Jurkat, Clone E6-1 (cell line): ENCODE results near the gene PUDP. TPM values are rescaled to one million over a fixed set of nuclear protein-coding genes. Genes with fewer than 3 reads are reported as not detected.
"Not testable (repeated sequence)": the region's sequence is repeated elsewhere in the genome, so short reads cannot be mapped to it uniquely, and the experiment has no call there.

Source experiments
- DNase-seq: peaks from one replicate; pipeline ENCODE4 v3.0.0-alpha.2; 2011; ENCODE audit warnings: low read depth, low spot score
- H3K4me3 ChIP-seq: 2 replicates; pipeline ENCODE4 v1.5.1; 2011; ENCODE audit warnings: mild to moderate bottlenecking, low read length, control low read depth, moderate library complexity
- polyA plus RNA-seq: library from polyadenylated mRNA; unstranded; fragments of >200 nt; gene quantifications from one replicate; pipeline ENCODE4 v1.2.1, GENCODE V29; 2012; ENCODE audit warnings: missing spikeins; ENCODE audit not compliant: insufficient read length, insufficient read depth

PUDP gene
- polyA plus RNA-seq: 34.2 TPM

DNA sequence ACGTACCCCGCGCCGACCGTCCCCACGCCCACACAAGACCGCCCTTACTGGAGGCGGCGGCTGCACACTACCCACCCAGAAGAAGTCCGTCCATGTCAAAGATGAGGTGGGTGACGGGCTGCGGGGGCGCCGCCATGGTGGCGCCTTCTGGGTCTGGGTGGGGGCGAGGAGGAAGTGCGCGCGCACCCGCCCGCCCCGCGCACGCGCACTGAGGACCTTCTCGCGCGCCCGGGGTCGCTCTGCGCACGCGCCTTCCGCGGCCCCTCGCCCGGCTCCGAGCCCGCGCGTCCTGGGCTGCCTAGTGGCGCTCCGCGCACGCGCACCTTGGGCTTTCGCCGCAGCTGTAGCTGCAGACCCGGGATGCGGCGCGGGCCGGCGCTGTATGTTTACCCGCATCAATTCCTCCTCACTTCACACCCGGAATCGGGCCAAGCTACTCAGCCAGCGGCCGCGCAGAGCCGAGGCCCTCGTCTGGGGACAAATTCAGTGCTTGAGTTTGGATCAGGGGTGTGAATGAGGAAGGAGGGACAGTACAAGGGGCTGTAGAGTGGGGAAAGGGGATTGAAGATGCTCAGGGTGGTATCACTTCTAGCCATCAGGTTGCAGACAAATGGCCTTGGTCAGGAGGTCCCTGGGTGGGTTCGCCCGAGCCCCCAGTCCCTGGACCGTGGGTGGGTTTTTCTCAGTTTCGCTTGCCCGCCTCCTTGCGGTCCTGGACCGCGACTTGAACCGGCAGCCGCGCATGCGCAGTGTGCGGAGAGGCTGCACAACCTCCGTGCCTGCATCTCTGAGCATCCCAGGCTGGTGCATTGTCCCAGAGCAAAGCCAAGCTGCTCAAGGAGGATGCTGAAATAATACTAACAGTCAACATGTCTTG is at the start of gene PUDP:
TSS of gene PUDP (minus strand) at position 176 of the 877 bp plus-strand sequence. CDS start at position 136, 40 bp downstream.
- H3K4me3 ChIP-seq: peak within 1 kb of the TSS; percentile 81
- peak; percentile 64 for DNase-seq

DNA sequence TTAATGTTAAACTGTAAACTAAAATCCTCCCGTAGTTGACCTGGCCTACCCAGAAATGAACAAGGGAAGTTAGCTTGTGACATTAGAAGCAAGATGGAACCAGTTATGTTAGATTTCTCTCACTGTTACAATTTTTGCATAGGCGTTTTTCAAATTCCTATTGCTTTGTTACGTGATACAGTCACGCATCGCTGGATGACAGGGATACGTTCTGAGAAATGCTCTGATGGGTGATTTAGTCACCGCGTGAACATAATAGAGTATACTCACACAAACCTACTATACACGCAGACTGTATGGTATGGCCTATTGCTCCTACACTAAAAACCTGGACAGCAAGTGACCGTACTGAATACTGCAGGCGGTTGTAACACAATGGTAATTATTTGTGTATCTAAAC is 46.7 kb upstream of the PUDP start:
- no peak for DNase-seq
- no peak overlapping the region for H3K4me3 ChIP-seq

DNA sequence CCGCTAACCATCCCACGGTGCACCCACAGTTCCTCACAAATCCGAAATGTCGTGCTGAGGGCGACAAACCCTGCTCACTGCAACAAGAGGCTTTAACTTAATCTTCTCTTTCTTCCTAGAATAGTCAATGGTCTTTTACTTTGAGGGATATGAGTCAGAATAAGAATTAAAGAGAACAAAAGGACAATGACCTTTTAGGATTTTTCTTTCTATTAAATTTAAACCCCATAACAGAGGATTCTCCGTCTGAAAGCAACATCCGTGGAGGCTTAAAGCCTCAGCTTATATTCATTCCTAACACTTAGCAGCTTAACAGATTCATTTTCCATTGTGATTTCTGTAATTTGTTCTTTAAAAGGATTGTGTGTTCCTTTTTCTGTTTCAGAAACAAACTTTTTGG is 44.9 kb upstream of the PUDP start:
- no peak for DNase-seq
- H3K4me3 ChIP-seq: no peak overlapping the region

DNA sequence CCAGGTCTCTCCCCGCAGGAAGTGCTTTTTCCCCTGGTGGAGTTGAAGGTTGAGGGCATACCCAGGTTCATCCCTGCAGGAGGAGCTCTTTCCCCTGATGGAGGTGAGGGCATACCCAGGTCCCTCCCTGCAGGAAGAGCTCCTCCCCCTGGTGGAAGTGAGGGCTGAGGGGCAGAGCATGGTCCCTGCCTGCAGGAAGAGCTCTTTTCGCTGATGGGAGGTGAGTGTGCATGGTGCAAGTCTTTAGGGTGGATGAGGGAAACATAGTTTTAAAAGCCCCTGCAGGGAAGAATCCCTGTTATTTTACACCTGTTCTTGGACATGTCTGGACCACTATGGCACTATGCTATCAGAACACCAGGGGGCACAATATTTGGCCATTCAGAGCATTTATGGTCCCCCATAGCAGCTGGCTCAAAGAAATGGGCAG is 43.7 kb upstream of the PUDP start:
- H3K4me3 ChIP-seq: no peak overlapping the region
- DNase-seq: no peak

DNA sequence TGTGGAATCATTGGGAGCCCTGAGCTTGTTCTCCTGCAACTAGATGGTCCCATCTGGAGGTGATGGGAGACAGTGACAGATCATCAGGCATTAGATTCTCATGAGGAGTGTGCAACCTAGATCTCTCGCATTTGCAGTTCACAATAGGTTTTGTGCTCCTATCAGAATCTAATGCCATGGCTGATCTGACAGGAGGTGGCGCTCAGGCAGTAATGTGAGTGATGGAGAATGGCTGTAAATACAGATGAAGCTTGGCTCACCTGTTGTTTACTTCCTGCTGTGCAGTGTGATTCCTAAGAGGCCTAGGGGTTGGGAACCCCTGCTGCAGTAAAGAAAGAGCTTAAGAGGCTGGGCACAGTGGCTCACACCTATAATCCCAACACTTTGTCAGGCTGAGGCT is 42.2 kb upstream of the PUDP start:
- DNase-seq: no peak
- H3K4me3 ChIP-seq: no peak overlapping the region

DNA sequence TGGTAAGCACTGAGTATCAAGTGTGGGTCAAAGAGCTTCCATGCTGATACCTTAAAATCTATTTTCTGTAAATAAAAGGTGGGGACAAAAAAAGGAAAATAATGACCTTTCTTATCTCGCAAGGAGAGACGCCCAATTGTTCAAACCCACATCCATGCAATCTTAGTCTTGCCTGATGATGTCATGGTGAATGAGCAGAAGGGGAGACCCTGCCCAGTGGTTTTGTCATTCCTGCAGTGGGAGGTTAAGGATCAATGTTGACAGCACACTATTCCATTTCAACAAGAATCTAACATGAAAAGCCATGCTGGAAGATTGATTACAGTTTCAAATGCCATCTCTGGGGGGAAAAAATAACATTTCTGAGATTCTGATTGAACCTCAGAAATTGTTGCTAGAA is 40.7 kb upstream of the PUDP start:
- no peak overlapping the region for H3K4me3 ChIP-seq
- DNase-seq: no peak

DNA sequence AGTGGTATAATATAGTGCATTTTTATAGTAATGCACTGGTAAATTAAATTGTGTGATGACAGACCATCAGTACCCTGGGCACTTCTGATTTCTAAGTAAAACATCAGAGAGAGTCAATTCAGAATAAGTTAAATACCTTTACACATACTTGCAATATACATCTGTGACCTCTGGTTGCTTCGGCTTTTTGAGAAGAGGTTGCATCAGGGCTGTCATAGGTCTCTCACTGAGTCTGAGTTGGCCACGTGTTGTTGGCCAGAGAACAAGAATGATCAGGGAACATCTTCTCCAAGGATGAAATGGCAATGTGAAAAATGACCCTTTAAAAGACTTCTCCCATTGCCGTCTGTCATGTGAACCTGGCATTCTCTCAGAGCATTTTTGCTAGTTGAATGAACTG is 36.9 kb upstream of the PUDP start:
- no peak overlapping the region for H3K4me3 ChIP-seq
- no peak for DNase-seq

DNA sequence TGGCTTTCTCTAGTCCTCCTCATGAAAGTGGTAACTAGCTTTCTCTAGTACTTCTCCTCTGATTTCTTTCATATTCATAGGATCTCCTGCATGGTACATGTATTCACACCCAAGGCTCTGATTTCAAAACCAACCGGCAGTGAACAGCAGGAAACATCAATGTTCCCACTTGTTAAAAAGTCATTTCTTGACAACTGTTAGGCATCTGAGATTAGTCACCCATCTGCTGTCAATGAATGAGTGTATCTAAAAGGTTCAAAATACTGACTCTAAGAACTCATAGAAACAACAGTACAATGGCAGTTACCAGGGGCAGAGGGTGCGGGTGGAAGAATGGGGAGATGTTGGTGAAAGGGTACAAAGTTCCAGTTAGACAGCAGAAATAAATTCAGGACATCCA is 31.5 kb upstream of the PUDP start:
- H3K4me3 ChIP-seq: no peak overlapping the region
- DNase-seq: no peak

DNA sequence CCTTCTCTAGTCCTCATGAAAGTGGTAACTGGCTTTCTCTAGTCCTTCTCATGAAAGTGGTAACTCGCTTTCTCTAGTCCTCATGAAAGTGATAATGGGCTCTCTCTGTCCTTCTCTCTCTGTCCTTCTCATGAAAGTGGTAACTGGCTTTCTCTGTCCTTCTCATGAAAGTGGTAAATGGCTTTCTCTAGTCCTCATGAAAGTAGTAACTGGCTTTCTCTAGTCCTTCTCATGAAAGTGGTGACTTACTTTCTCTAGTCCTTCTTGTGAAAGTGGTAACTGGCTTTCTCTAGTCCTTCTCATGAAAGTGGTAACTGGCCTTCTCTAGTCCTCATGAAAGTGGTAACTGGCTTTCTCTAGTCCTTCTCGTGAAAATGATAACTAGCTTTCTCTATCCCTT is 30.9 kb upstream of the PUDP start:
- DNase-seq: not testable (repeated sequence)

DNA sequence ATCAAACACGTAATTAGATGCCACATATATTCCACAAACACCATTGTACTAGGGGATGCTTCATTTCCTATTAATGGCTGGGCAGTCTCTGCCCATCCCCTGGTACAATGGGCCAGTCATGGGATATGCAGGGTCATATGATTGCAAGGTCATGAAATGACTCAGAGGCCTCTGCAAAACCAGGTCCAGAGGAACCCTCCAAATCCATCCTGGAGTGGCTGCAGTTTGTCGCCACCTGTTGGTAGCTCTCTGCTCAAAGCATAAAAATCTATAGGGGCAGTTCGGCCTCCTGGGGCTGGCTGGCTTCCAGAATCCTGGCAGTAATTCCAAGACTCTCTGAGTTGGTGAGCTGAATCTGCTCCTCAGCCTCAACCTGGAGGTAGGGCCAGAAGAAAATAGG is 22.9 kb upstream of the PUDP start:
- no peak overlapping the region for H3K4me3 ChIP-seq
- DNase-seq: no peak

More for the DNA sequence above, 30.9 kb upstream of the PUDP start:
- not testable (repeated sequence) for H3K4me3 ChIP-seq

DNA sequence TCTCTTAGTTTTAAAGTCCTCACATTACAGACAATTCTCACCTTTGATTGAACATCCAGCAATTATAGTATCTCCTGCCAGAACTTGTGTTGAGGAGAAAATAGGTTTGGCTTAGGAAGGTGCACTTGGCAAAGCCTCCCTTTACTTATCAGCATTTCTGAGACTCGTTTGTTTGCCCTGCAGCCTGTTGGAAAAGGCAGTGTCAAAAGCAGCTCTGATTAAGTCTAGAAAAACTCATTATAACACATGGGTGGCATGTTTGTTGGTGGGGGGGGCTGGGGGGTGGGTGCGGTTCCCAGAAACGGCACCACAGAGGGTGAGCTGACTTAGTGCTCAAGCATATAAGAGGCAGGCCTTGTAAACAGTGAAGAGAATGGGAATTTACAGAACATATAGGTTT is 21.7 kb upstream of the PUDP start:
- DNase-seq: no peak
- H3K4me3 ChIP-seq: no peak overlapping the region

DNA sequence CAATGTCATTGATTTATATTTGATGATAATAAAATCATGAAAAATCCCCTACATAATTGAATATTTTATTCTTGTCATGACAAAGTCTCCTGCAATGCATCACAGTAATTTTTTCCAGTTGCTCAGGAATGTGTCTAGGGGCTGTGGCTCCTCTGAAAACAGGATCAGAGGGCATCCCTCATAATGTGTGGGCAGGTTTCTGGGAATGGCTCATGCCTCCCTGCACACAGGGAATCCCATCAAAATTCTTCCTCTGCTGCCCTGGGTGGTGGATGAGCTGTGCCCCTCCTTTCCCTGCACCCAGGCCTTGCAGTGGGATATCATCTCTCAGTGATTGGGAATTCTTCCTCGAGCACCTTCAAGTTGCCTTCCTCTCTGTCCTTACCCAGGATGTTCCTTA is 20.4 kb upstream of the PUDP start:
- no peak for DNase-seq
- no peak overlapping the region for H3K4me3 ChIP-seq

DNA sequence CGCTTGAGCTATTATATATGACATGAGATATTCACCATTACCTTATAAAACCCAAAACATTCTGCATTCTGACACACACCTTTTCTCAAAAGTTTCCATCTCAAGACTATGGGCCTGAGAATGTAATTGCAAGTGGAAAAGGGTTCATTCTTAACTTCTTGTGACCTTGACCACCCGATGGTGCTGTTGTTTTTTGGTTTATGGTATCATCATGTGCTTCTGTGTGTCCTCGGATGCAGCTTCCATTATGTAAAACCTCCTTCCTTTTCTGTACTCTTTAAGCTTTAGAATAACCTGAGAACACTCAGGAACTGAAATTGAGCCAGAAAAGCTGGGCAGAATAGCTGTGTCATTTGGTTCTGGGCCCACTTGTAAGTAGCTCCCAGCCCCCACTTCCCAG is 16.2 kb upstream of the PUDP start:
- H3K4me3 ChIP-seq: no peak overlapping the region
- DNase-seq: no peak

DNA sequence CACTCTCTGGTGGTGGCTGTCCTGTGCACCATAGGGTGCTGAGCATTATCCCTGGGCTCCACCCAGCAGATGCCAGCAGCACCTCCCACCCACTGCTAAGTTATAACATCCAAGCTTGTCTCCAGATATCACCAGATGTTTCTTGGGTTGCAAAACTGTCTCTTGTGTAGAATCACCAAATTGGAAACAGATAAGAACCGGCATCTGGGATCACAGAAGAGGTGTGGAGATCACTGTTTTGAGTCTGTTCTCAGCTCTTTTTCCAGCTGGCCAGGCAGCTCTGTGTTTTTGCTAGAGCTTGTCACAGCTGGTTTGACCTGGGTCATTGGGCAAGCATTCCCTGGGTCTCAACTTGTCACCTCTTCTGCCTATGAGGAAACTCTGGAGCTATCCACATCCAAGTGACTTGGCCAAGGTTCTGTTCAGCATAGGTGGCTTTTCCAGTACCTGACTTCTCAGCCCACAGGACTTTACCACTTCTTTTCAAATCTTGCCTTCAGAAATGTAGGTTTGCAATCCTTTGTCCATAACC is 15.3 kb upstream of the PUDP start:
- no peak for DNase-seq
- H3K4me3 ChIP-seq: no peak overlapping the region

DNA sequence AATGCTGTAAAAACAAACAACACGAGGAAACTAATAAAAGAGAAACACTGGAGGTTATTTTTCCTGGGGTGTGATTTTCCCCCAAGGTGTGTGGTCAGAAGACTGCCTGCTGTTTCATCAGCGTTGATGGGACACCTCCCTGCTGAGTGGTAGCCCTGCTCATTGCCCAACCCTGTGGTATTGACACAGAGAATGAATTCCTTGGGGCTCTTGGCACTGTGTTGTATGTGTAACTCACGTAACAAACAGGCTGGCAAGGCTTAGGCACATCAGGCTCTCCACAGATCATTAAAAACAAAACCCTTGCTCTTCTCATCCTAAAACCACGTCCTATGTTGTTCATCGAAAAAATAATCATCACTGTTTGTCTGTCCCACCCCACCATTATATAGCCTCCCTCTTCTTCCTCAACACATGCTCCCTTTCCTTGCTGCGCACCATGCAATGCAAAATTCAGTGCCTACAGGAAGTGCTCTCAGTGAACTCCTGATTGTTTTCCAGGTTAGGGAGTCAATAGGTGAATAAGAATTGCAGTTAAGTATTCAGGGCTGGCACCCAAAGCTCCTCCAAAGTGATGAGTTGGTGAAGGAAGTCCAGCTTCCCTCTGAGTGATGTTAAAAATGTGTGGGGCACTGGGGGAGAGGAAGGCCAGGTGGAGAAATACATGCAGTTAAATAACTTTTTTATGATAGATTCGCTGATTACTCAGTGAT is 11.4 kb upstream of the PUDP start:
- no peak for DNase-seq
- H3K4me3 ChIP-seq: no peak overlapping the region

DNA sequence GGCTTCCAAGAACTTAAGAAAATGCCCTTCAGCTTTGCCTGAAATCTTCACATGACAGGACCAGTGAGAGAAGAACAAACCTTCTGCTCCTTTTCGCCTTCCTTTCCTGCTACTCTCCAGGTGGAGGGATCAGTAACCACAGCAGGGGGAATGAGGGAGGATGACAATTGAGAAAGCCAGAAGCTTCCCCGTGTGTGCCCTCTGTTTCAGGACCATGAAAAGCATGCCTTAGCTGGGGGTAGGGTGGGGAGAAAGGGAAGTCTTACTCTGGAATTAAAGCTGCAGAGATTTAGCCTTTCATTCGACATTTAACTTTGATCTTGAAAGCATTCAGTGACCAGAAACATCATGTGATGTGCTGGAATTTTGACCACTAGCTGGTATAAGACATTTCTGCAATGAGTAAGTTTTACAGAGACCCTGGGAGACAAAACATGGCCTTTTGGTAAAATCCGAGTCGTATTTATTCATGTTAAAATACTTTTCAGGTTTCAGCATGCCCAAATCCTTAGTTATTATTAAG is 10.6 kb upstream of the PUDP start:
- DNase-seq: no peak
- no peak overlapping the region for H3K4me3 ChIP-seq

DNA sequence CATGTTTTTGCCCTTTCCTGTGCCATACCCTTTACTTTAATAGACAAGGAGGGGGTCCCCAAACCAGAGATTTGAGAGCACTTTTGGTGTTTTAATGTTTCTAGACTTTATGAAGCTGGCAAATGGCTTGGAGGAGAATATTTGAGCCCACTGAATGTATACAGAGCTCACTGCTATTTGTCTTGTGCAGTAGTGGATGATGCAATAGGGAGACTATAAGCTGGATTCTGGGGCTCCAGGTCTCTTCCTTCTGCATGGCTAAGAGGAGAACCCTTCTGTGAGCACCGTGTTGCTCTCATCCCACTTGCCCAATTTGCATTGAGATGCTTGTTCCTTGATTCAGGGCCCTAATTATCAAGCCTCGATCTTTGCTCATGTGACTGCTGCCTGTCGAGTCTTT is 8.9 kb upstream of the PUDP start:
- no peak overlapping the region for H3K4me3 ChIP-seq
- DNase-seq: no peak

DNA sequence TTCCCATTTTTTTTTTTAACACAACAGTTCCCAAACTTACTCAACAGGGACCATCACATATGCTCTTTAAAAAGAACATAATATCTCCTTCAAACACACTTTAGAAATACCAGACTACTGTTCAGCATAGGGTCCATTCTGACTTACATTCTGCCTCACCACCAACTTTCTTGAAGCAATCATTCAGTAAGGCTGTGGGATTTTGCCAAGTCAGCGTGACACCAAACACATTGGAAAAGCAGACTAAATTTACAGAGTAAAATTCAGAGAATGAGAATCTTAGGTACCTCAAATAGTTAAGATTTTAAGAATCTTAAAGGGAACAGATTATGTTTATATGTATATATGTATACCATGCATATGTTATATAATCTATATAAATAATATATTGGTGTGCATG is 7.2 kb upstream of the PUDP start:
- DNase-seq: no peak
- H3K4me3 ChIP-seq: no peak overlapping the region

DNA sequence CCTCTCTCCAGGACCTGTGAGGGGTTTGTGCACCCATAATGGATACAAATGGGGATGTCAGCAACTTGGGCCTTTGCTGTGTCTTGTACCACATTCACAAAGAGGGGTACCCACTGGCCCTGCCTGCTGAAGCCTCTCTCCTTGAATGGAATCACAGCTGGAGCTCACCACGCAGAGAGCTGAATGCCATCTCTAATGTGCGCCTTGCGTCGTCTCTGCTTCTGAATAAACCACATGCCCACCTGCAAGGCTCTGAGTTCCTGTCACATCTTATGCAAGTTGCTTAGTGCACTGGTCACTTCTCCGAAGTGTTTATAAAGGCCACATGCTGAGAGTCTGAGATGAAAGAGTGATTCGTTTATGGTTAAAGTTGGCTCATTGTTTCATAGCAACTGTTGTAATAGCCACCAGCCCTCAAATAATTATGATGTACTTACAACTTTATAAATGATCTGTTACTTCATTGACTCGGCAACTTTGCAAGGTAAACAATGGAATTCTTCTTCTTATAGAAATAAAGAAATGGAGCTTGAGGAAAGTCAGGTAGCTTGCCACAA is 6.2 kb upstream of the PUDP start:
- no peak overlapping the region for H3K4me3 ChIP-seq
- DNase-seq: no peak

DNA sequence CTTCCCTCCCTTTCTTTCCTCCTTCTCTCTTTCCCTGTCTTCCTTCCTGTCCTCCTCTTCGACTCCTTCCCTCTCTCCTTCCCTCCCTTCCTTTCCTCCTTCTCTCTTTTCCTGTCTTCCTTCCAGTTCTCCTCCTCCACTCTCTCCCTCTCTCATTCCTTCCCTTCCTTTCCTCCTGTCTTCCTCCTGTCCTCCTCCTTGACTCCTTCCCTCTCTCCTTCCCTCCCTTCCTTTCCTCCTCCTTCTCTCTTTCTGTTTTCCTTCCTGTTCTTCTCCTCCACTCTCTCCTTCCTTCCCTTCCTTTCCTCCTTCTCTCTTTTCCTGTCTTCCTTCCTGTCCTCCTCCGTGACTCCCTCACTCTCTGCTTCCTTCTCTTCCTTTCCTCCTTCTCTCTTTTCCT is 5.3 kb upstream of the PUDP start:
- no peak overlapping the region for H3K4me3 ChIP-seq
- DNase-seq: no peak
